Caco-2 (cell line): ENCODE measurements around the gene RIMKLA. TPM values are rescaled to one million over a fixed set of nuclear protein-coding genes. Genes with fewer than 3 reads are reported as not detected.

Experiments used
- BruUV-seq: library from RNA; stranded (reverse); fragments of 400-500 nt; replicated peaks from 2 replicates; lab custom pipeline; 2021; lab: Mats Ljungman, UMichigan
- CTCF ChIA-PET: fragments of 300-600 bp; sonication (Branson Sonifier 250); formaldehyde crosslinking; loops from one replicate; lab custom pipeline; 2022; ENCODE audit warnings: antibody characterized with exemption; lab: Charles Lee
- POLR2A ChIA-PET: fragments of 300-600 bp; sonication (Branson Sonifier 250); formaldehyde crosslinking; loops from one replicate; lab custom pipeline; 2022; ENCODE audit warnings: antibody characterized with exemption; lab: Charles Lee
- DNase-seq, 2 experiments: peaks; one replicate each; pipeline versions ENCODE4 v3.0.0 to v3.0.0-alpha.2; 2020 to 2022
- H3K27me3 ChIP-seq: replicated peaks from 2 replicates; pipeline ENCODE4 v1.6.0; 2011; ENCODE audit warnings: low read length; ENCODE audit not compliant: control insufficient read depth, insufficient read depth
- H3K36me3 ChIP-seq: 2 replicates; pipeline ENCODE4 v1.5.1; 2011; ENCODE audit warnings: low read length; ENCODE audit not compliant: control insufficient read depth, insufficient read depth
- H3K4me1 ChIP-seq: fragments of 250-450 bp; sonication (Bioruptor Pico); 2 replicates; pipeline ENCODE4 v1.5.1; 2020; ENCODE audit warnings: mild to moderate bottlenecking
- H3K4me3 ChIP-seq: 2 replicates; pipeline ENCODE4 v1.5.1; 2011; ENCODE audit warnings: low read depth, mild to moderate bottlenecking, control low read depth, low read length
- H3K9me3 ChIP-seq: fragments of 250-450 bp; sonication (Bioruptor Pico); 2 replicates; pipeline ENCODE4 v1.5.1; 2020; ENCODE audit warnings: mild to moderate bottlenecking, moderate library complexity
- H3K27ac Mint-ChIP-seq: one replicate; pipeline ENCODE4 v1.8.0; 2022; ENCODE audit warnings: mixed read lengths; ENCODE audit not compliant: unreplicated experiment
- H3K27me3 Mint-ChIP-seq: one replicate; pipeline ENCODE4 v1.8.0; 2022; ENCODE audit warnings: mixed read lengths; ENCODE audit not compliant: insufficient read depth, unreplicated experiment
- H3K36me3 Mint-ChIP-seq: one replicate; pipeline ENCODE4 v1.8.0; 2022; ENCODE audit warnings: mild to moderate bottlenecking, mixed read lengths; ENCODE audit not compliant: insufficient read depth, unreplicated experiment
- H3K4me1 Mint-ChIP-seq: one replicate; pipeline ENCODE4 v1.8.0; 2022; ENCODE audit warnings: low read depth, mixed read lengths; ENCODE audit not compliant: unreplicated experiment
- H3K4me3 Mint-ChIP-seq: one replicate; pipeline ENCODE4 v1.8.0; 2022; ENCODE audit warnings: mild to moderate bottlenecking, moderate library complexity, mixed read lengths; ENCODE audit not compliant: unreplicated experiment
- H3K9me3 Mint-ChIP-seq: one replicate; pipeline ENCODE4 v1.8.0; 2022; ENCODE audit warnings: mixed read lengths; ENCODE audit not compliant: unreplicated experiment
- CTCF ChIP-seq, 2 experiments: fragments of 200-600 bp in 1 of 2; IDR thresholded peaks; 1 replicate in 1 of 2; 2 replicates in 1 of 2; pipeline versions ENCODE4 v1.5.1 to v1.8.0; 2011 to 2022; ENCODE audit warnings: antibody characterized with exemption in 1 of 2, control low read depth in 1 of 2, inconsistent platforms in 1 of 2, low read depth in 1 of 2, low read length in 1 of 2, mild to moderate bottlenecking in 1 of 2, moderate library complexity in 1 of 2; ENCODE audit not compliant: insufficient read depth in 1 of 2, severe bottlenecking in 1 of 2, unreplicated experiment in 1 of 2
- intact Hi-C: fragments of 100-400 bp; cut with micrococcal nuclease; formaldehyde crosslinking; loops from one replicate; pipeline ENCODE4 v1.10.0; 2022; ENCODE audit not compliant: unreplicated experiment
- total RNA-seq: library from RNA; stranded (reverse); gene quantifications from 2 replicates; pipeline ENCODE4 v1.2.3, GENCODE V29; 2022

RIMKLA gene
- total RNA-seq, 1 experiment from 2014 or later, result 12.4 TPM

- DNase-seq, result no peak
- CTCF ChIA-PET, result no interaction called here
Observed at GRCh38 chr1:42432714-42433113, 52.1 kb downstream of the RIMKLA start.

GRCh38 chr1:42433369-42433768, 52.8 kb downstream of the RIMKLA start:
- Mint-ChIP-seq H3K27ac (no peak overlapping the region), H3K27me3 (no peaks in the 10 kb centered on the region), H3K36me3 (no peaks in the 10 kb centered on the region), H3K4me3 (no peak overlapping the region), H3K9me3 (no peaks in the 10 kb centered on the region), H3K4me1 (peaks cover 13% of the 10 kb centered on the region)
- ChIA-PET CTCF (no interaction called here), POLR2A (no interaction called here)
- Histone ChIP-seq H3K36me3 (no peaks in the 10 kb centered on the region), H3K27me3 (no peaks in the 10 kb centered on the region), H3K9me3 (no peaks in the 10 kb centered on the region), H3K4me3 (no peak overlapping the region), H3K4me1 (peaks cover 22% of the 10 kb centered on the region)
- DNase-seq, result no peak
- no peak for TF ChIP-seq CTCF (IDR thresholded peaks at IDR 0.05; ENCODE audit: insufficient read depth in 1 of 2, low read depth in 1 of 2, low read length in 1 of 2, severe bottlenecking in 1 of 2, unreplicated experiment in 1 of 2)
- BruUV-seq, result no TSS peak
- intact Hi-C loops, result no loop called here

More at GRCh38 chr1:42432714-42433113, 52.1 kb downstream of the RIMKLA start:
- POLR2A ChIA-PET, result no interaction called here
- TF ChIP-seq CTCF (IDR thresholded peaks at IDR 0.05; ENCODE audit: insufficient read depth in 1 of 2, low read depth in 1 of 2, low read length in 1 of 2, severe bottlenecking in 1 of 2, unreplicated experiment in 1 of 2), result no peak
- H3K9me3 ChIP-seq, result no peaks in the 10 kb centered on the region
- H3K4me3 ChIP-seq, result no peak overlapping the region
- H3K4me3 Mint-ChIP-seq, result no peak overlapping the region
- H3K4me1 ChIP-seq, result peaks cover 22% of the 10 kb centered on the region
- no peaks in the 10 kb centered on the region for H3K36me3 Mint-ChIP-seq
- BruUV-seq, result no TSS peak
- no peaks in the 10 kb centered on the region for H3K9me3 Mint-ChIP-seq
- no peaks in the 10 kb centered on the region for H3K36me3 ChIP-seq
- H3K27ac Mint-ChIP-seq, result no peak overlapping the region
- H3K4me1 Mint-ChIP-seq, result peaks cover 13% of the 10 kb centered on the region
- intact Hi-C loops, result no loop called here
- H3K27me3 Mint-ChIP-seq, result no peaks in the 10 kb centered on the region
- H3K27me3 ChIP-seq, result no peaks in the 10 kb centered on the region

- Mint-ChIP-seq H3K36me3 (no peaks in the 10 kb centered on the region), H3K27me3 (no peaks in the 10 kb centered on the region), H3K4me3 (no peak overlapping the region), H3K9me3 (no peaks in the 10 kb centered on the region), H3K27ac (no peak overlapping the region), H3K4me1 (peaks cover 13% of the 10 kb centered on the region)
- intact Hi-C loops, result no loop called here
- no peak overlapping the region for H3K4me3 ChIP-seq
- no peaks in the 10 kb centered on the region for H3K27me3 ChIP-seq
- no peaks in the 10 kb centered on the region for H3K9me3 ChIP-seq
- H3K36me3 ChIP-seq, result no peaks in the 10 kb centered on the region
- peaks cover 22% of the 10 kb centered on the region for H3K4me1 ChIP-seq
- TF ChIP-seq CTCF (IDR thresholded peaks at IDR 0.05; ENCODE audit: insufficient read depth in 1 of 2, low read depth in 1 of 2, low read length in 1 of 2, severe bottlenecking in 1 of 2, unreplicated experiment in 1 of 2), result no peak
- ChIA-PET CTCF (no interaction called here), POLR2A (no interaction called here)
- no TSS peak for BruUV-seq
- DNase-seq, result no peak
Observed at GRCh38 chr1:42434340-42434739, 53.7 kb downstream of the RIMKLA start.
